SK-N-SH (cell line): Measurements from ENCODE around the gene ELMOD2. TPM values are rescaled to one million over a fixed set of nuclear protein-coding genes. Genes with fewer than 3 reads are reported as not detected.

Experiments
- CTCF ChIA-PET: fragments of 300-600, 350-600 bp; formaldehyde crosslinking; extraction: SDS; loops from one replicate; lab custom pipeline; 2021; lab: Yijun Ruan, JAX
- POLR2A ChIA-PET: fragments of 350-600 bp; sonication (Branson Sonifier 250); formaldehyde crosslinking; extraction: SDS; loops from one replicate; lab custom pipeline; 2020; ENCODE audit warnings: antibody characterized with exemption, inconsistent platforms; lab: Yijun Ruan, JAX
- DNase-seq: peaks from one replicate; pipeline ENCODE4 v3.0.0; 2012
- H2AFZ ChIP-seq: fragments of 200-600 bp; sonication (generic); 2 replicates; pipeline ENCODE4 v1.8.1; 2016; ENCODE audit warnings: antibody characterized with exemption, mild to moderate bottlenecking, low read depth
- H3F3A ChIP-seq: fragments of 200-600 bp; sonication (generic); replicated peaks from 2 replicates; pipeline ENCODE3; 2016; ENCODE audit warnings: antibody characterized with exemption, mild to moderate bottlenecking; ENCODE audit not compliant: insufficient read depth
- H3K27ac ChIP-seq, 2 experiments: fragments of 200-500 bp in 1 of 2; fragments of 200-600 bp in 1 of 2; sonication (Bioruptor generic) in 1 of 2; sonication (generic), shearing (Covaris generic) in 1 of 2; 2 replicates each; pipeline versions ENCODE4 v1.5.1 to v1.6.1; 2014 to 2016; ENCODE audit warnings: low read depth in 2 of 2, inconsistent platforms in 1 of 2, low read length in 1 of 2, mild to moderate bottlenecking in 1 of 2, mixed read lengths in 1 of 2
- H3K27me3 ChIP-seq: fragments of 200-600 bp; sonication (generic), shearing (Covaris generic); 2 replicates; pipeline ENCODE4 v1.6.1; 2016; ENCODE audit warnings: mixed run types; ENCODE audit not compliant: insufficient read depth
- H3K36me3 ChIP-seq, 2 experiments: fragments of 200-500 bp in 1 of 2; fragments of 200-600 bp in 1 of 2; sonication (Bioruptor generic) in 1 of 2; sonication (generic) in 1 of 2; replicated peaks in 1 of 2; 2 replicates each; pipeline versions ENCODE3 to v1.5.1; 2014 to 2016; ENCODE audit warnings: low read length in 1 of 2, mild to moderate bottlenecking in 1 of 2; ENCODE audit not compliant: insufficient read depth in 2 of 2, control insufficient read depth in 1 of 2
- H3K4me1 ChIP-seq, 2 experiments: fragments of 200-500 bp in 1 of 2; fragments of 200-600 bp in 1 of 2; sonication (Bioruptor generic) in 1 of 2; sonication (generic), shearing (Covaris generic) in 1 of 2; 2 replicates each; pipeline versions ENCODE4 v1.5.1 to v1.6.1; 2014 to 2016; ENCODE audit warnings: low read depth in 1 of 2, low read length in 1 of 2, mixed run types in 1 of 2; ENCODE audit not compliant: insufficient read depth in 2 of 2, control insufficient read depth in 1 of 2
- H3K4me2 ChIP-seq: fragments of 200-600 bp; sonication (generic), shearing (Covaris generic); 2 replicates; pipeline ENCODE4 v1.6.1; 2017; ENCODE audit warnings: mixed run types
- H3K4me3 ChIP-seq, 2 experiments: fragments of 200-500 bp in 1 of 2; fragments of 200-600 bp in 1 of 2; sonication (Bioruptor generic) in 1 of 2; sonication (generic), shearing (Covaris generic) in 1 of 2; 2 replicates each; pipeline versions ENCODE4 v1.5.1 to v1.8.1; 2014 to 2016; ENCODE audit warnings: low read depth in 2 of 2, inconsistent platforms in 1 of 2, low read length in 1 of 2, mild to moderate bottlenecking in 1 of 2, mixed read lengths in 1 of 2, moderate library complexity in 1 of 2
- H3K79me2 ChIP-seq: fragments of 200-600 bp; sonication (generic); 2 replicates; pipeline ENCODE4 v1.8.1; 2017; ENCODE audit warnings: mild to moderate bottlenecking; ENCODE audit not compliant: insufficient read depth
- H3K9ac ChIP-seq: fragments of 200-600 bp; sonication (generic); 2 replicates; pipeline ENCODE4 v1.6.1; 2017; ENCODE audit warnings: mixed run types
- H3K9me2 ChIP-seq: fragments of 200-600 bp; sonication (generic); 2 replicates; pipeline ENCODE4 v1.6.1; 2017; ENCODE audit warnings: mixed run types
- H3K9me3 ChIP-seq: fragments of 200-600 bp; sonication (generic); 2 replicates; pipeline ENCODE4 v1.6.1; 2017; ENCODE audit warnings: mixed run types, mild to moderate bottlenecking, moderate library complexity
- H4K20me1 ChIP-seq: fragments of 200-600 bp; sonication (generic); 2 replicates; pipeline ENCODE4 v1.6.1; 2017; ENCODE audit warnings: mild to moderate bottlenecking, mixed run types; ENCODE audit not compliant: insufficient read depth
- CHD2 ChIP-seq: fragments of 150-350 bp; IDR thresholded peaks from 2 replicates; pipeline ENCODE4 v1.6.1; 2018; ENCODE audit warnings: low read length; ENCODE audit not compliant: partially characterized antibody
- CTCF ChIP-seq: fragments of 200-600 bp; sonication (generic); IDR thresholded peaks from 2 replicates; pipeline ENCODE4 v1.6.1; 2017; ENCODE audit warnings: antibody characterized with exemption, mild to moderate bottlenecking, moderate library complexity
- ELF1 ChIP-seq: IDR thresholded peaks from 2 replicates; pipeline ENCODE4 v1.4.0; 2012
- EZH2phosphoT487 ChIP-seq: fragments of 200-600 bp; sonication (generic); IDR thresholded peaks from 2 replicates; pipeline ENCODE4 v1.6.1; 2017; ENCODE audit warnings: low read depth, mixed run types, mild to moderate bottlenecking, antibody characterized with exemption, moderate library complexity, borderline replicate concordance
- FOSL2 ChIP-seq: IDR thresholded peaks from 2 replicates; pipeline ENCODE4 v1.4.0; 2012; ENCODE audit warnings: low read depth, mild to moderate bottlenecking, moderate library complexity, borderline replicate concordance
- FOXJ3 ChIP-seq: sonication (generic); formaldehyde crosslinking; IDR thresholded peaks from 2 replicates; pipeline ENCODE4 v1.5.1; 2020; ENCODE audit warnings: mild to moderate bottlenecking, missing genetic modification reagents
- FOXM1 ChIP-seq: IDR thresholded peaks from 2 replicates; pipeline ENCODE4 v1.4.0; 2012; ENCODE audit warnings: low read depth, mild to moderate bottlenecking
- GABPA ChIP-seq: IDR thresholded peaks from 2 replicates; pipeline ENCODE4 v1.4.0; 2012; ENCODE audit warnings: low read depth, mild to moderate bottlenecking
- GATA2 ChIP-seq: sonication (generic); formaldehyde crosslinking; IDR thresholded peaks from 2 replicates; pipeline ENCODE4 v1.5.0; 2020; ENCODE audit warnings: mild to moderate bottlenecking, missing genetic modification reagents
- IRF3 ChIP-seq: fragments of 150-350 bp; IDR thresholded peaks from 2 replicates; pipeline ENCODE4 v1.6.1; 2016; ENCODE audit warnings: mild to moderate bottlenecking, low read depth, low read length
- JUND ChIP-seq: IDR thresholded peaks from 2 replicates; pipeline ENCODE4 v1.4.0; 2012
- MAX ChIP-seq: IDR thresholded peaks from 2 replicates; pipeline ENCODE4 v1.4.0; 2012; ENCODE audit warnings: low read depth
- MEF2A ChIP-seq: IDR thresholded peaks from 2 replicates; pipeline ENCODE4 v1.4.0; 2012; ENCODE audit warnings: low read depth, borderline replicate concordance
- MXI1 ChIP-seq: IDR thresholded peaks from 2 replicates; pipeline ENCODE4 v1.6.1; 2012; ENCODE audit warnings: mild to moderate bottlenecking, low read depth, low read length, improper control_type of control experiment
- NFIC ChIP-seq: IDR thresholded peaks from 2 replicates; pipeline ENCODE4 v1.4.0; 2012; ENCODE audit warnings: borderline replicate concordance
- NRF1 ChIP-seq: IDR thresholded peaks from 2 replicates; pipeline ENCODE4 v1.6.1; 2012; ENCODE audit warnings: low read depth, mild to moderate bottlenecking, low read length
- PBX3 ChIP-seq: IDR thresholded peaks from 2 replicates; pipeline ENCODE4; 2012
- POLR2AphosphoS5 ChIP-seq: IDR thresholded peaks from 2 replicates; pipeline ENCODE4 v1.6.1; 2012; ENCODE audit warnings: low read depth, low read length
- RAD21 ChIP-seq: IDR thresholded peaks from 2 replicates; pipeline ENCODE4 v1.6.1; 2012; ENCODE audit warnings: mild to moderate bottlenecking, low read length
- RCOR1 ChIP-seq: fragments of 150-350 bp; IDR thresholded peaks from 2 replicates; pipeline ENCODE4 v1.6.1; 2017; ENCODE audit warnings: antibody characterized with exemption, low read length
- RFX5 ChIP-seq: IDR thresholded peaks from 2 replicates; pipeline ENCODE4 v1.6.1; 2012; ENCODE audit warnings: mild to moderate bottlenecking, improper control_type of control experiment, low read length
- SIN3A ChIP-seq: IDR thresholded peaks from 2 replicates; pipeline ENCODE4 v1.6.1; 2012; ENCODE audit warnings: low read depth, mild to moderate bottlenecking, low read length, moderate library complexity, borderline replicate concordance
- TAF1 ChIP-seq: IDR thresholded peaks from 2 replicates; pipeline ENCODE4 v1.6.1; 2012; ENCODE audit warnings: low read depth, mild to moderate bottlenecking, low read length, moderate library complexity, borderline replicate concordance
- TCF12 ChIP-seq: IDR thresholded peaks from 2 replicates; pipeline ENCODE4 v1.4.0; 2012
- TEAD4 ChIP-seq: IDR thresholded peaks from 2 replicates; pipeline ENCODE4 v1.4.0; 2012; ENCODE audit warnings: mild to moderate bottlenecking, borderline replicate concordance; ENCODE audit not compliant: insufficient read depth
- USF1 ChIP-seq: IDR thresholded peaks from 2 replicates; pipeline ENCODE4 v1.4.0; 2012; ENCODE audit warnings: low read depth, borderline replicate concordance
- USF2 ChIP-seq: fragments of 150-350 bp; IDR thresholded peaks from 2 replicates; pipeline ENCODE4 v1.6.1; 2017; ENCODE audit warnings: antibody characterized with exemption, low read length, low read depth, borderline replicate concordance
- YY1 ChIP-seq: IDR thresholded peaks from 2 replicates; pipeline ENCODE4 v1.4.0; 2012; ENCODE audit warnings: low read depth, mild to moderate bottlenecking
- ZBTB33 ChIP-seq: IDR thresholded peaks from 2 replicates; pipeline ENCODE4 v1.4.0; 2012; ENCODE audit warnings: low read depth, borderline replicate concordance
- WGBS: methylation state at CpG from one replicate; pipeline ENCODE4 v1.1.6; 2017; ENCODE audit warnings: low lambda C conversion rate; 5-methylcytosine and 5-hydroxymethylcytosine counted together
- polyA plus RNA-seq, 3 experiments: library from polyadenylated mRNA; depleted of rRNA; stranded (reverse); fragments of >200 nt; gene quantifications; 2 replicates each; pipeline ENCODE4 v1.2.3, GENCODE V29; 2012

ELMOD2 gene
- polyA plus RNA-seq, 1 of the 3 experiments (the other 2 are of a cell fraction) = 5.0 TPM

GRCh38 chr4:140529434-140529833 is 5.5 kb downstream of the ELMOD2 start:
- H3F3A ChIP-seq = no peaks in the 10 kb centered on the region
- CTCF ChIA-PET = no interaction called here
- H3K36me3 ChIP-seq = peaks cover 57 to 58% of the 10 kb centered on the region in 2 experiments
- no peaks in the 10 kb centered on the region for H3K9me2 ChIP-seq
- no peak overlapping the region for H3K4me3 ChIP-seq
- H3K9me3 ChIP-seq = 0 out of 2 replicates have a peak, but pooled peaks cover 4% of the 10 kb centered on the region
- DNase-seq = peak; percentile 43
- peaks cover 9 to 13% of the 10 kb centered on the region in 2 experiments; a peak in 3 of 4 replicates for H3K4me1 ChIP-seq
- no peak overlapping the region for H2AFZ ChIP-seq
- no peaks in the 10 kb centered on the region for H4K20me1 ChIP-seq
- POLR2A ChIA-PET = no interaction called here
- peak overlapping the region in 1 of 2 experiments; percentile 90; a peak in 2 of 4 replicates for H3K27ac ChIP-seq
- no peaks in the 10 kb centered on the region for H3K27me3 ChIP-seq
- peaks cover 36% of the 10 kb centered on the region for H3K79me2 ChIP-seq
- H3K9ac ChIP-seq = no peak overlapping the region
- WGBS = 78% methylated on average over 1 of the region's 1 CpG
- no peak overlapping the region for H3K4me2 ChIP-seq
- peak; percentile 70 for TF ChIP-seq GATA2 (CRISPR knock-in tag)
- TF ChIP-seq USF2 = no peak
- no peak for TF ChIP-seq POLR2AphosphoS5
- no peak for TF ChIP-seq YY1
- TF ChIP-seq FOSL2 = no peak
- TF ChIP-seq RAD21 = no peak
- no peak for TF ChIP-seq EZH2phosphoT487
- no peak for TF ChIP-seq USF1
- no peak for TF ChIP-seq NRF1
- TF ChIP-seq PBX3 = no peak
- TF ChIP-seq MEF2A = no peak
- TF ChIP-seq RFX5 = no peak
- peak; percentile 36 for TF ChIP-seq MXI1
- no peak for TF ChIP-seq GABPA
- TF ChIP-seq ELF1 = no peak
- no peak for TF ChIP-seq ZBTB33
- no peak for TF ChIP-seq MAX
- TF ChIP-seq TEAD4 = no peak
- no peak for TF ChIP-seq CTCF
- TF ChIP-seq SIN3A = no peak
- no peak for TF ChIP-seq TAF1
- TF ChIP-seq FOXM1 = no peak
- no peak for TF ChIP-seq IRF3
- TF ChIP-seq FOXJ3 (CRISPR knock-in tag) = no peak
- peak; percentile 34; the same call in 1 of the 2 replicates for TF ChIP-seq RCOR1
- no peak for TF ChIP-seq JUND
- TF ChIP-seq NFIC = no peak
- TF ChIP-seq CHD2 = peak; percentile 11
- TF ChIP-seq TCF12 = no peak
